RPMI7951 (cell line): ENCODE measurements around the gene CXCR4. TPM values are rescaled to one million over a fixed set of nuclear protein-coding genes. Genes with fewer than 3 reads are reported as not detected.
"Not testable (repeated sequence)": the region's sequence is repeated elsewhere in the genome, so short reads cannot be mapped to it uniquely, and the experiment has no call there.

Source experiments
- DNase-seq: peaks from one replicate; pipeline ENCODE4 v3.0.0-alpha.2; 2012; ENCODE audit warnings: low read depth
- total RNA-seq: library from RNA; depleted of rRNA; stranded (reverse); fragments of >200 nt; shearing (Covaris generic); gene quantifications from 2 replicates; pipeline ENCODE4 v1.2.3, GENCODE V29; 2014

The CXCR4 gene
- total RNA-seq, 1 experiment from 2014 or later, result not detected

- no peak for DNase-seq
These were observed 2.7 kb downstream of the CXCR4 start for GRCh38 chr2:136115183-136115761.

- no peak for DNase-seq
These were observed 3.6 kb downstream of the CXCR4 start for GRCh38 chr2:136114382-136114781.

GRCh38 chr2:136113209-136113971, 4.6 kb downstream of the CXCR4 start:
- no peak for DNase-seq

- DNase-seq, result no peak
These were observed 5.4 kb downstream of the CXCR4 start for GRCh38 chr2:136112317-136113208.

GRCh38 chr2:136111711-136112110, 6.2 kb downstream of the CXCR4 start:
- no peak for DNase-seq

- DNase-seq, result no peak
These were observed 7.4 kb downstream of the CXCR4 start for GRCh38 chr2:136110526-136110925.

GRCh38 chr2:136108463-136108862, 9.5 kb downstream of the CXCR4 start:
- no peak for DNase-seq

GRCh38 chr2:136107051-136108033, 10.6 kb downstream of the CXCR4 start:
- DNase-seq, result no peak

- no peak for DNase-seq
These were observed 11.4 kb downstream of the CXCR4 start for GRCh38 chr2:136106505-136106904.

GRCh38 chr2:136104977-136105376, 13.0 kb downstream of the CXCR4 start:
- DNase-seq, result no peak

GRCh38 chr2:136101042-136101441, 16.9 kb downstream of the CXCR4 start:
- DNase-seq, result no peak

- DNase-seq, result no peak
These were observed 19.5 kb downstream of the CXCR4 start for GRCh38 chr2:136098441-136098840.

- no peak for DNase-seq
These were observed 24.4 kb downstream of the CXCR4 start for GRCh38 chr2:136093583-136093982.

- DNase-seq, result no peak
These were observed 26.1 kb downstream of the CXCR4 start for GRCh38 chr2:136091899-136092298.

- not testable (repeated sequence) for DNase-seq
These were observed 30.0 kb downstream of the CXCR4 start for GRCh38 chr2:136087901-136088460.

GRCh38 chr2:136086253-136087016, 31.5 kb downstream of the CXCR4 start:
- no peak for DNase-seq

GRCh38 chr2:136085453-136086209, 32.3 kb downstream of the CXCR4 start:
- DNase-seq, result no peak

GRCh38 chr2:136081582-136082210, 36.3 kb downstream of the CXCR4 start:
- no peak for DNase-seq

GRCh38 chr2:136080114-136080513, 37.8 kb downstream of the CXCR4 start:
- DNase-seq, result no peak
